HepG2 (cell line): ENCODE results near the gene SEMA7A. TPM values are rescaled to one million over a fixed set of nuclear protein-coding genes. Genes with fewer than 3 reads are reported as not detected.

Experiments used
- ARNT2 ChIP-seq: sonication (generic); formaldehyde crosslinking; IDR thresholded peaks from 2 replicates; pipeline ENCODE4 v1.8.0; 2022; ENCODE audit warnings: mild to moderate bottlenecking, low read depth, missing genetic modification reagents, moderate library complexity
- GABPB1 ChIP-seq: IDR thresholded peaks from 2 replicates; pipeline ENCODE4 v1.6.1; 2016; ENCODE audit warnings: mild to moderate bottlenecking, missing genetic modification reagents, moderate library complexity, missing compliant biosample characterization
- GATAD1 ChIP-seq: IDR thresholded peaks from 2 replicates; pipeline ENCODE4 v1.6.1; 2016; ENCODE audit warnings: missing genetic modification reagents, missing compliant biosample characterization
- NFE2L1 ChIP-seq: sonication (generic); formaldehyde crosslinking; IDR thresholded peaks from 2 replicates; pipeline ENCODE4 v1.4.0; 2020; ENCODE audit warnings: missing genetic modification reagents, mild to moderate bottlenecking, borderline replicate concordance
- SCMH1 ChIP-seq: sonication (generic); formaldehyde crosslinking; IDR thresholded peaks from 2 replicates; pipeline ENCODE4 v1.9.0; 2021; ENCODE audit warnings: missing genetic modification reagents, mild to moderate bottlenecking, borderline replicate concordance
- TSC22D2 ChIP-seq: sonication (generic); formaldehyde crosslinking; IDR thresholded peaks from 2 replicates; pipeline ENCODE4 v1.5.1; 2020; ENCODE audit warnings: missing genetic modification reagents, mild to moderate bottlenecking, borderline replicate concordance
- ZC3H4 ChIP-seq: sonication (generic); formaldehyde crosslinking; IDR thresholded peaks from 2 replicates; pipeline ENCODE4 v1.4.0; 2020; ENCODE audit warnings: missing genetic modification reagents, borderline replicate concordance
- ZNF224 ChIP-seq: sonication (generic); formaldehyde crosslinking; IDR thresholded peaks from 2 replicates; pipeline ENCODE4 v1.5.0; 2020; ENCODE audit warnings: mild to moderate bottlenecking, missing genetic modification reagents
- ZNF496 ChIP-seq: sonication (generic); formaldehyde crosslinking; IDR thresholded peaks from 2 replicates; pipeline ENCODE4 v1.8.1; 2023; ENCODE audit warnings: mild to moderate bottlenecking, moderate library complexity, missing genetic modification reagents; ENCODE audit not compliant: insufficient replicate concordance
- ZNF543 ChIP-seq: sonication (generic); formaldehyde crosslinking; IDR thresholded peaks from 2 replicates; pipeline ENCODE4 v1.4.0; 2020; ENCODE audit warnings: mild to moderate bottlenecking, missing genetic modification reagents
- ZNF550 ChIP-seq: sonication (generic); formaldehyde crosslinking; IDR thresholded peaks from 2 replicates; pipeline ENCODE4 v1.4.0; 2020; ENCODE audit warnings: mild to moderate bottlenecking, missing genetic modification reagents, borderline replicate concordance
- ZNF619 ChIP-seq: sonication (generic); formaldehyde crosslinking; IDR thresholded peaks from 2 replicates; pipeline ENCODE4 v1.4.0; 2020; ENCODE audit warnings: mild to moderate bottlenecking, missing genetic modification reagents
- ZNF790 ChIP-seq: sonication (generic); formaldehyde crosslinking; IDR thresholded peaks from 2 replicates; pipeline ENCODE4 v1.8.0; 2022; ENCODE audit warnings: missing genetic modification reagents, mild to moderate bottlenecking, borderline replicate concordance
- ZNF839 ChIP-seq: sonication (generic); formaldehyde crosslinking; IDR thresholded peaks from 2 replicates; pipeline ENCODE4 v1.4.0; 2020; ENCODE audit warnings: missing genetic modification reagents, mild to moderate bottlenecking, borderline replicate concordance
- ZSCAN25 ChIP-seq: sonication (generic); formaldehyde crosslinking; IDR thresholded peaks from 2 replicates; pipeline ENCODE4 v1.8.0; 2022; ENCODE audit warnings: mild to moderate bottlenecking, missing genetic modification reagents
- ZSCAN30 ChIP-seq: sonication (generic); formaldehyde crosslinking; IDR thresholded peaks from 2 replicates; pipeline ENCODE4 v1.5.0; 2020; ENCODE audit warnings: mild to moderate bottlenecking, missing genetic modification reagents
- polyA plus RNA-seq, 8 experiments: library from polyadenylated mRNA; depleted of rRNA in 3 of 8; stranded (reverse) in 7 of 8; unstranded in 1 of 8; fragments of >200 nt; fragmentation: Illumina TruSeq in 4 of 8; extraction: Trizol in 4 of 8; gene quantifications; 2 replicates each; pipeline versions ENCODE4 v1.2.1 to v1.2.3, GENCODE V29; 2011 to 2016; ENCODE audit warnings: low read depth in 4 of 8, missing spikeins in 1 of 8, mixed read lengths in 1 of 8; ENCODE audit not compliant: insufficient read depth in 1 of 8
- total RNA-seq, 5 experiments: library from RNA; depleted of rRNA; stranded (reverse); fragments of >200 nt; fragmentation: Illumina TruSeq; extraction: Trizol; gene quantifications; 2 replicates each; pipeline ENCODE4 v1.2.3, GENCODE V29; 2016; ENCODE audit warnings: low read depth in 1 of 5
- TF ChIP-seq, protein P1 (sequence below): IDR thresholded peaks from 2 replicates; pipeline ENCODE4 v1.6.1; 2018; ENCODE audit warnings: missing genetic modification reagents, mild to moderate bottlenecking, missing compliant biosample characterization
- TF ChIP-seq, protein P2 (sequence below): sonication (generic); formaldehyde crosslinking; IDR thresholded peaks from 2 replicates; pipeline ENCODE4 v1.8.0; 2022; ENCODE audit warnings: missing genetic modification reagents, low read depth, mild to moderate bottlenecking, borderline replicate concordance
- TF ChIP-seq, protein P3 (sequence below): IDR thresholded peaks from 2 replicates; pipeline ENCODE4 v1.6.1; 2016; ENCODE audit warnings: low read depth, borderline replicate concordance
- TF ChIP-seq, protein P4 (sequence below): IDR thresholded peaks from 2 replicates; pipeline ENCODE4 v1.4.0; 2020; ENCODE audit warnings: mild to moderate bottlenecking, missing genetic modification reagents
- TF ChIP-seq, protein P5 (sequence below): sonication (generic); formaldehyde crosslinking; IDR thresholded peaks from 2 replicates; pipeline ENCODE4 v1.9.0; 2021; ENCODE audit warnings: missing genetic modification reagents, mild to moderate bottlenecking, borderline replicate concordance

The SEMA7A gene
- total and polyA plus RNA-seq, 2 of the 13 experiments (the other 11 are each of a cell fraction or from before 2014, with no cell fraction given), result 9.0 to 15.8 TPM

DNA sequence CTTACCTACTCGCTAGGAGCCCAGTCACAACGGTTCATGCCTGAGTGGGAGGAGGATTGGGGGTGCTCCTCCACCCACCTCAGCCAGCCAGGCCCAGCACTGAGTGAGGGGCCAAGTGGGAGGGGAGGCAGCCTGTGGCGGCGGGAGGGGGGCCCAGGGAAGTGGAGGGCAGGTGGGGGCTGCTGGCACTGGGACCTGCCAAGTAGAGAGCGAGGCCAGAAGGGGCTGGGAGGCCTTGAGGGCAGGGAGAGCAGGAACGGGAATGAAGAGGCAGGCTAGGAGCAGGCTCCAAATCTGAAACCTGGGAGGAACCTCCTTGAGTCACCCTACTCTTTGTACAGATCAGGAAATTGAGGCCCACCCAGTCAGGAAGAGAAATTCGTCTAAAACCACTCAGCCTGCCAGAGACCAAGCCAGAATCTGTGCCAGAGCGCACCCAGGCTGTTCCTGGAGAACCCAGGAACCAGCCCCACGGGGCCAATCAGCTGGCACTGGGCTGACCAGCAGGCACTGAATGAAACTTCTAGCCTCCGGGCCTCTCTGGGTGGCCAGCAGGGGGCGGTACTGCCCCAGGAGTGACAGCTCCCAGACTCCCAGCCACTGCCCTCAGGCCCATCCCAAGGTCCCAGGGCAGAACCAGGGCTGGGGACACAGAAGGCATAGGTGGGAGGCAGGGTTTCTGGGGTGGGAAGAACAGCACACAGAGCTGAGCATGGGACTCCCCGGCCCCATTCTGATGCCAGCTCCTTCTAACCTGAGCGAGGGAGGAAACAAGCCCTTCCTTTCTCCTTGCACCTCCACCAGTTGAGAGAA lies 51.5 kb downstream of the SEMA7A start (continued):
- TF ChIP-seq ZC3H4 (no peak), ARNT2 (0 out of 2 replicates have a peak, but pooled peaks have one; percentile 51), ZNF224 (no peak), ZNF619 (CRISPR knock-in tag) (no peak), SCMH1 (no peak), ZNF496 (CRISPR knock-in tag) (no peak), GABPB1 (peak; percentile 55; the same call in 1 of the 2 replicates), ZSCAN30 (CRISPR knock-in tag) (no peak), ZNF790 (no peak), TSC22D2 (CRISPR knock-in tag) (0 out of 2 replicates have a peak, but pooled peaks have one; percentile 38), ZNF550 (CRISPR knock-in tag) (no peak), ZNF543 (CRISPR knock-in tag) (no peak), NFE2L1 (no peak), ZNF839 (CRISPR knock-in tag) (no peak), GATAD1 (CRISPR knock-in tag) (peak; percentile 59), ZSCAN25 (CRISPR knock-in tag) (peak; percentile 46; the same call in 1 of the 2 replicates)
- TF ChIP-seq, protein P1, sequence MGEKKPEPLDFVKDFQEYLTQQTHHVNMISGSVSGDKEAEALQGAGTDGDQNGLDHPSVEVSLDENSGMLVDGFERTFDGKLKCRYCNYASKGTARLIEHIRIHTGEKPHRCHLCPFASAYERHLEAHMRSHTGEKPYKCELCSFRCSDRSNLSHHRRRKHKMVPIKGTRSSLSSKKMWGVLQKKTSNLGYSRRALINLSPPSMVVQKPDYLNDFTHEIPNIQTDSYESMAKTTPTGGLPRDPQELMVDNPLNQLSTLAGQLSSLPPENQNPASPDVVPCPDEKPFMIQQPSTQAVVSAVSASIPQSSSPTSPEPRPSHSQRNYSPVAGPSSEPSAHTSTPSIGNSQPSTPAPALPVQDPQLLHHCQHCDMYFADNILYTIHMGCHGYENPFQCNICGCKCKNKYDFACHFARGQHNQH (CRISPR knock-in tag), result peak; percentile 69; the same call in 1 of the 2 replicates
- TF ChIP-seq, protein P2, sequence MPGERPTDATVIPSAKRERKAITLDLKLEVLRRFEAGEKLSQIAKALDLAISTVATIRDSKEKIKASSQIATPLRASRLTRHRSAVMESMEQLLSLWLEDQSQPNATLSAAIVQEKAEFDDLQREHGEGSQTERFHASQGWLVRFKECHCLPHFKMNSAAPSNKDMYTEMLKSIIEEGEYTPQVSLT (CRISPR knock-in tag), result no peak
- TF ChIP-seq, protein P3, sequence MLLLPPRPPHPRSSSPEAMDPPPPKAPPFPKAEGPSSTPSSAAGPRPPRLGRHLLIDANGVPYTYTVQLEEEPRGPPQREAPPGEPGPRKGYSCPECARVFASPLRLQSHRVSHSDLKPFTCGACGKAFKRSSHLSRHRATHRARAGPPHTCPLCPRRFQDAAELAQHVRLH (CRISPR knock-in tag), result peak; percentile 90; the same call in 1 of the 2 replicates
- TF ChIP-seq, protein P4, sequence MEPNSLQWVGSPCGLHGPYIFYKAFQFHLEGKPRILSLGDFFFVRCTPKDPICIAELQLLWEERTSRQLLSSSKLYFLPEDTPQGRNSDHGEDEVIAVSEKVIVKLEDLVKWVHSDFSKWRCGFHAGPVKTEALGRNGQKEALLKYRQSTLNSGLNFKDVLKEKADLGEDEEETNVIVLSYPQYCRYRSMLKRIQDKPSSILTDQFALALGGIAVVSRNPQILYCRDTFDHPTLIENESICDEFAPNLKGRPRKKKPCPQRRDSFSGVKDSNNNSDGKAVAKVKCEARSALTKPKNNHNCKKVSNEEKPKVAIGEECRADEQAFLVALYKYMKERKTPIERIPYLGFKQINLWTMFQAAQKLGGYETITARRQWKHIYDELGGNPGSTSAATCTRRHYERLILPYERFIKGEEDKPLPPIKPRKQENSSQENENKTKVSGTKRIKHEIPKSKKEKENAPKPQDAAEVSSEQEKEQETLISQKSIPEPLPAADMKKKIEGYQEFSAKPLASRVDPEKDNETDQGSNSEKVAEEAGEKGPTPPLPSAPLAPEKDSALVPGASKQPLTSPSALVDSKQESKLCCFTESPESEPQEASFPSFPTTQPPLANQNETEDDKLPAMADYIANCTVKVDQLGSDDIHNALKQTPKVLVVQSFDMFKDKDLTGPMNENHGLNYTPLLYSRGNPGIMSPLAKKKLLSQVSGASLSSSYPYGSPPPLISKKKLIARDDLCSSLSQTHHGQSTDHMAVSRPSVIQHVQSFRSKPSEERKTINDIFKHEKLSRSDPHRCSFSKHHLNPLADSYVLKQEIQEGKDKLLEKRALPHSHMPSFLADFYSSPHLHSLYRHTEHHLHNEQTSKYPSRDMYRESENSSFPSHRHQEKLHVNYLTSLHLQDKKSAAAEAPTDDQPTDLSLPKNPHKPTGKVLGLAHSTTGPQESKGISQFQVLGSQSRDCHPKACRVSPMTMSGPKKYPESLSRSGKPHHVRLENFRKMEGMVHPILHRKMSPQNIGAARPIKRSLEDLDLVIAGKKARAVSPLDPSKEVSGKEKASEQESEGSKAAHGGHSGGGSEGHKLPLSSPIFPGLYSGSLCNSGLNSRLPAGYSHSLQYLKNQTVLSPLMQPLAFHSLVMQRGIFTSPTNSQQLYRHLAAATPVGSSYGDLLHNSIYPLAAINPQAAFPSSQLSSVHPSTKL, result peak; percentile 38; the same call in 1 of the 2 replicates
- TF ChIP-seq, protein P5, sequence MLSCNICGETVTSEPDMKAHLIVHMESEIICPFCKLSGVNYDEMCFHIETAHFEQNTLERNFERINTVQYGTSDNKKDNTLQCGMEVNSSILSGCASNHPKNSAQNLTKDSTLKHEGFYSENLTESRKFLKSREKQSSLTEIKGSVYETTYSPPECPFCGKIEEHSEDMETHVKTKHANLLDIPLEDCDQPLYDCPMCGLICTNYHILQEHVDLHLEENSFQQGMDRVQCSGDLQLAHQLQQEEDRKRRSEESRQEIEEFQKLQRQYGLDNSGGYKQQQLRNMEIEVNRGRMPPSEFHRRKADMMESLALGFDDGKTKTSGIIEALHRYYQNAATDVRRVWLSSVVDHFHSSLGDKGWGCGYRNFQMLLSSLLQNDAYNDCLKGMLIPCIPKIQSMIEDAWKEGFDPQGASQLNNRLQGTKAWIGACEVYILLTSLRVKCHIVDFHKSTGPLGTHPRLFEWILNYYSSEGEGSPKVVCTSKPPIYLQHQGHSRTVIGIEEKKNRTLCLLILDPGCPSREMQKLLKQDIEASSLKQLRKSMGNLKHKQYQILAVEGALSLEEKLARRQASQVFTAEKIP (CRISPR knock-in tag), result no peak
